GM23338 (cell line): Measurements from ENCODE around the gene INPP5D. TPM values are rescaled to one million over a fixed set of nuclear protein-coding genes. Genes with fewer than 3 reads are reported as not detected.

ENCODE experiments used
- ATAC-seq: fragments of 200-7000 bp; cut with Tn5 transposase; 3 replicates; pipeline ENCODE4 v1.9.1; 2020
- DNase-seq: peaks from one replicate; pipeline ENCODE4 v3.0.0-alpha.2; 2015; ENCODE audit warnings: low spot score
- H2AFZ ChIP-seq: fragments of 200-600 bp; sonication (generic); 2 replicates; pipeline ENCODE4 v1.8.0; 2016; ENCODE audit warnings: antibody characterized with exemption, mild to moderate bottlenecking, moderate library complexity
- H3F3A ChIP-seq: fragments of 200-600 bp; sonication (generic); replicated peaks from 2 replicates; pipeline ENCODE4 v1.8.0; 2017; ENCODE audit warnings: antibody characterized with exemption, mixed run types, low read depth
- H3K27ac ChIP-seq: fragments of 200-600 bp; sonication (generic); 2 replicates; pipeline ENCODE4 v1.6.1; 2016; ENCODE audit warnings: low read depth
- H3K27me3 ChIP-seq: fragments of 200-600 bp; sonication (generic); 2 replicates; pipeline ENCODE4 v1.8.0; 2016; ENCODE audit warnings: mild to moderate bottlenecking, mixed run types, moderate library complexity; ENCODE audit not compliant: insufficient read depth
- H3K36me3 ChIP-seq: fragments of 200-600 bp; sonication (generic); 2 replicates; pipeline ENCODE4 v1.8.0; 2016; ENCODE audit warnings: mild to moderate bottlenecking; ENCODE audit not compliant: insufficient read depth
- H3K4me1 ChIP-seq: fragments of 200-600 bp; sonication (generic); 2 replicates; pipeline ENCODE4 v1.8.0; 2016; ENCODE audit warnings: mild to moderate bottlenecking, moderate library complexity; ENCODE audit not compliant: insufficient read depth
- H3K4me2 ChIP-seq: fragments of 200-600 bp; sonication (generic); 2 replicates; pipeline ENCODE4 v1.7.1; 2017; ENCODE audit warnings: mixed run types
- H3K4me3 ChIP-seq: fragments of 200-600 bp; sonication (generic); 2 replicates; pipeline ENCODE4 v1.6.1; 2016; ENCODE audit warnings: mixed run types
- H3K79me2 ChIP-seq: fragments of 200-600 bp; sonication (generic); replicated peaks from 2 replicates; pipeline ENCODE4 v1.8.0; 2017; ENCODE audit warnings: mild to moderate bottlenecking; ENCODE audit not compliant: insufficient read depth
- H3K9me2 ChIP-seq: fragments of 200-600 bp; sonication (generic); 2 replicates; pipeline ENCODE4 v1.8.0; 2017; ENCODE audit not compliant: insufficient read depth
- H4K20me1 ChIP-seq: fragments of 200-600 bp; sonication (generic); replicated peaks from 2 replicates; pipeline ENCODE4 v1.8.0; 2017; ENCODE audit warnings: mild to moderate bottlenecking; ENCODE audit not compliant: insufficient read depth
- H3K27ac Mint-ChIP-seq: 2 replicates; pipeline ENCODE4 v1.8.0; 2020; ENCODE audit warnings: inconsistent platforms, mild to moderate bottlenecking, moderate library complexity, mixed read lengths
- H3K27me3 Mint-ChIP-seq: 3 replicates; pipeline ENCODE4 v1.8.0; 2022; ENCODE audit warnings: low read depth, mild to moderate bottlenecking, moderate library complexity, mixed read lengths, inconsistent platforms; ENCODE audit not compliant: insufficient read depth, poor library complexity
- H3K36me3 Mint-ChIP-seq: 3 replicates; pipeline ENCODE4 v1.8.0; 2021; ENCODE audit warnings: low read depth, mild to moderate bottlenecking, inconsistent platforms, moderate library complexity, mixed read lengths
- H3K4me1 Mint-ChIP-seq: 3 replicates; pipeline ENCODE4 v1.8.0; 2020; ENCODE audit warnings: mild to moderate bottlenecking, inconsistent platforms, mixed read lengths
- H3K4me3 Mint-ChIP-seq: 3 replicates; pipeline ENCODE4 v1.8.0; 2021; ENCODE audit warnings: moderate library complexity, mild to moderate bottlenecking, inconsistent platforms, mixed read lengths
- H3K9me3 Mint-ChIP-seq: 3 replicates; pipeline ENCODE4 v1.8.0; 2020; ENCODE audit warnings: moderate library complexity, mild to moderate bottlenecking, inconsistent platforms, mixed read lengths
- CREB1 ChIP-seq: fragments of 250-450 bp; sonication (Bioruptor Pico); IDR thresholded peaks from 2 replicates; pipeline ENCODE4 v1.5.0; 2020; ENCODE audit warnings: low read depth, mild to moderate bottlenecking, moderate library complexity
- CTCF ChIP-seq, 2 experiments: fragments of 200-600 bp in 1 of 2; sonication (generic) in 1 of 2; conservative IDR thresholded peaks; 2 replicates each; pipeline versions ENCODE4 v1.5.1 to v1.6.1; 2016 to 2017; ENCODE audit warnings: antibody characterized with exemption in 2 of 2, low read depth in 2 of 2, mild to moderate bottlenecking in 2 of 2, moderate library complexity in 1 of 2
- EZH2 ChIP-seq: fragments of 200-600 bp; sonication (generic); IDR thresholded peaks from one replicate; pipeline ENCODE4 v1.8.0; 2017; ENCODE audit warnings: antibody characterized with exemption, mild to moderate bottlenecking, low read depth; ENCODE audit not compliant: unreplicated experiment
- JUNB ChIP-seq: IDR thresholded peaks from one replicate; pipeline ENCODE4 v1.6.1; 2016; ENCODE audit warnings: antibody characterized with exemption; ENCODE audit not compliant: unreplicated experiment
- NANOG ChIP-seq: IDR thresholded peaks from 2 replicates; pipeline ENCODE4 v1.6.1; 2016; ENCODE audit warnings: antibody characterized with exemption, borderline replicate concordance
- POLR2AphosphoS5 ChIP-seq: IDR thresholded peaks from 2 replicates; pipeline ENCODE4 v1.6.1; 2016; ENCODE audit warnings: antibody characterized with exemption, low read depth
- REST ChIP-seq: IDR thresholded peaks from one replicate; pipeline ENCODE4 v1.6.1; 2018; ENCODE audit warnings: antibody characterized with exemption; ENCODE audit not compliant: unreplicated experiment
- STAT1 ChIP-seq: IDR thresholded peaks from one replicate; pipeline ENCODE4 v1.6.1; 2016; ENCODE audit warnings: antibody characterized with exemption; ENCODE audit not compliant: unreplicated experiment
- ZNF114 ChIP-seq: fragments of 250-450 bp; sonication (Bioruptor Pico); IDR thresholded peaks from 2 replicates; pipeline ENCODE4 v1.5.0; 2020; ENCODE audit warnings: mild to moderate bottlenecking, moderate library complexity
- ZNF462 ChIP-seq: fragments of 250-450 bp; sonication (Bioruptor Pico); IDR thresholded peaks from 2 replicates; pipeline ENCODE4 v1.5.0; 2020; ENCODE audit warnings: mild to moderate bottlenecking, moderate library complexity
- polyA plus RNA-seq: library from polyadenylated mRNA; unstranded; fragments of >200 nt; fragmentation: Nextera tagmentation; extraction: Ambion mirVana; gene quantifications from 2 replicates; pipeline ENCODE4 v1.2.1, GENCODE V29; 2016
- total RNA-seq: library from RNA; depleted of rRNA; stranded (reverse); fragments of >200 nt; shearing (Covaris generic); gene quantifications from 2 replicates; pipeline ENCODE4 v1.2.3, GENCODE V29; 2014

The INPP5D gene
- total and polyA plus RNA-seq, 2 experiments from 2014 or later = 6.6 to 8.3 TPM

GRCh38 chr2:233083782-233084181 lies 23.6 kb downstream of the INPP5D start:
- H3K4me3 Mint-ChIP-seq = no peak overlapping the region

More at GRCh38 chr2:233083782-233084181, 23.6 kb downstream of the INPP5D start:
- Mint-ChIP-seq H3K27me3 (peaks cover 9% of the 10 kb centered on the region), H3K9me3 (no peaks in the 10 kb centered on the region), H3K27ac (no peak overlapping the region), H3K4me1 (peaks cover 7% of the 10 kb centered on the region), H3K36me3 (no peaks in the 10 kb centered on the region)
- Histone ChIP-seq H3F3A (no peaks in the 10 kb centered on the region), H3K4me3 (no peak overlapping the region), H2AFZ (peak overlapping the region; percentile 23; the same call in 1 of the 2 replicates), H3K27ac (no peak overlapping the region), H3K27me3 (no peaks in the 10 kb centered on the region), H3K4me2 (no peak overlapping the region), H3K9me2 (no peaks in the 10 kb centered on the region), H3K36me3 (no peaks in the 10 kb centered on the region), H3K4me1 (no peaks in the 10 kb centered on the region), H3K79me2 (no peaks in the 10 kb centered on the region), H4K20me1 (no peaks in the 10 kb centered on the region)
- TF ChIP-seq ZNF462 (CRISPR knock-in tag) (no peak), ZNF114 (CRISPR knock-in tag) (no peak), NANOG (no peak), CTCF (conservative IDR thresholded peaks at IDR 0.05; ENCODE audit: low read depth in 2 of 2) (no peak), EZH2 (no peak), STAT1 (no peak), POLR2AphosphoS5 (no peak), CREB1 (CRISPR knock-in tag) (no peak), REST (no peak), JUNB (no peak)
- ATAC-seq (no peak), DNase-seq (no peak)
